Activated effector memory CD4-positive, alpha-beta T cell treated with Interleukin-2 at 50 U/mL for 16 hours (primary cell): ENCODE measurements around the gene THOC6.
"Not testable (repeated sequence)": the region's sequence is repeated elsewhere in the genome, so short reads cannot be mapped to it uniquely, and the experiment has no call there.

Source experiments
- DNase-seq: peaks from one replicate; pipeline ENCODE4 v3.0.0-alpha.2; 2020

The THOC6 gene

GRCh38 chr16:3057181-3058138, 33.6 kb downstream of the THOC6 start:
- no peak for DNase-seq

- DNase-seq, result no peak
These were observed 34.5 kb downstream of the THOC6 start for GRCh38 chr16:3058139-3059030.

GRCh38 chr16:3059041-3059722, 35.3 kb downstream of the THOC6 start:
- DNase-seq, result peak; percentile 84

- DNase-seq, result no peak
These were observed 35.9 kb downstream of the THOC6 start for GRCh38 chr16:3059723-3060242.

GRCh38 chr16:3060339-3061127, 36.7 kb downstream of the THOC6 start:
- no peak for DNase-seq

- DNase-seq, result no peak
These were observed 38.7 kb downstream of the THOC6 start for GRCh38 chr16:3062553-3062952.

GRCh38 chr16:3063625-3064386, 40.0 kb downstream of the THOC6 start:
- DNase-seq, result no peak

- DNase-seq, result peak; percentile 75
These were observed 41.4 kb downstream of the THOC6 start, which contains the start of gene IL32 for GRCh38 chr16:3065069-3065741. Gene IL32, plus strand, starts transcription at chr16:3065640. Its CDS starts 172 bp downstream, at chr16:3065812.

- DNase-seq, result no peak
These were observed 42.1 kb downstream of the THOC6 start for GRCh38 chr16:3065742-3066439.

GRCh38 chr16:3066440-3066748, 42.6 kb downstream of the THOC6 start:
- no peak for DNase-seq

GRCh38 chr16:3068487-3068886, 44.7 kb downstream of the THOC6 start:
- no peak for DNase-seq

GRCh38 chr16:3069146-3069545, 45.3 kb downstream of the THOC6 start:
- DNase-seq, result not testable (repeated sequence)

GRCh38 chr16:3070608-3071111, 46.8 kb downstream of the THOC6 start:
- DNase-seq, result no peak

- no peak for DNase-seq
These were observed 47.8 kb downstream of the THOC6 start for GRCh38 chr16:3071655-3072054.

GRCh38 chr16:3072148-3072547, 48.3 kb downstream of the THOC6 start:
- not testable (repeated sequence) for DNase-seq

- DNase-seq, result not testable (repeated sequence)
These were observed 48.9 kb downstream of the THOC6 start for GRCh38 chr16:3072576-3073263.

- no peak for DNase-seq
These were observed 49.6 kb downstream of the THOC6 start for GRCh38 chr16:3073448-3073847.

- peak; percentile 86 for DNase-seq
These were observed 51.2 kb downstream of the THOC6 start for GRCh38 chr16:3074860-3075522.
